Measurements from ENCODE around the gene SH2D3A.
"Not testable (repeated sequence)": the region's sequence is repeated elsewhere in the genome, so short reads cannot be mapped to it uniquely, and the experiment has no call there.

The SH2D3A gene

GRCh38 chr19:6767357-6768235, at the start of gene SH2D3A:
Gene SH2D3A, minus strand, starts transcription at chr19:6767435. Its CDS starts 3,687 bp downstream, at chr19:6763748.
- DNase-seq, result peak; percentile 91

GRCh38 chr19:6813659-6814058, 46.4 kb upstream of the SH2D3A start:
- no peak for DNase-seq

- DNase-seq, result no peak
Measured at GRCh38 chr19:6812612-6813011, 45.4 kb upstream of the SH2D3A start.

- DNase-seq, result no peak
Measured at GRCh38 chr19:6811906-6812305, 44.7 kb upstream of the SH2D3A start.

- DNase-seq, result no peak
Measured at GRCh38 chr19:6811378-6811777, 44.1 kb upstream of the SH2D3A start.

- DNase-seq, result no peak
Measured at GRCh38 chr19:6809262-6809661, 42.0 kb upstream of the SH2D3A start.

- no peak for DNase-seq
Measured at GRCh38 chr19:6808494-6808893, 41.3 kb upstream of the SH2D3A start.

- no peak for DNase-seq
Measured at GRCh38 chr19:6807291-6807690, 40.1 kb upstream of the SH2D3A start.

GRCh38 chr19:6806488-6806887, 39.3 kb upstream of the SH2D3A start:
- DNase-seq, result no peak

GRCh38 chr19:6803036-6803404, 35.8 kb upstream of the SH2D3A start:
- DNase-seq, result peak; percentile 35

- DNase-seq, result peak; percentile 71
Measured at GRCh38 chr19:6802336-6803035, 35.3 kb upstream of the SH2D3A start.

GRCh38 chr19:6801485-6802086, 34.4 kb upstream of the SH2D3A start:
- DNase-seq, result peak; percentile 73

GRCh38 chr19:6800991-6801484, 33.8 kb upstream of the SH2D3A start:
- no peak for DNase-seq

- not testable (repeated sequence) for DNase-seq
Measured at GRCh38 chr19:6800160-6800790, 33.0 kb upstream of the SH2D3A start.

GRCh38 chr19:6797646-6798045, 30.4 kb upstream of the SH2D3A start:
- no peak for DNase-seq

GRCh38 chr19:6796278-6796677, 29.0 kb upstream of the SH2D3A start:
- DNase-seq, result no peak

- DNase-seq, result no peak
Measured at GRCh38 chr19:6794686-6795431, 27.6 kb upstream of the SH2D3A start.

- DNase-seq, result no peak
Measured at GRCh38 chr19:6793973-6794372, 26.7 kb upstream of the SH2D3A start.

GRCh38 chr19:6793411-6793810, 26.2 kb upstream of the SH2D3A start:
- no peak for DNase-seq

- DNase-seq, result no peak
Measured at GRCh38 chr19:6791237-6791636, 24.0 kb upstream of the SH2D3A start.

- no peak for DNase-seq
Measured at GRCh38 chr19:6790194-6791128, 23.2 kb upstream of the SH2D3A start.
